Spleen (tissue), 11 donors: ENCODE measurements around the gene ARL6IP6. TPM values are rescaled to one million over a fixed set of nuclear protein-coding genes. Genes with fewer than 3 reads are reported as not detected.

Experiments used
- DNase-seq: peaks from one replicate; pipeline ENCODE4 v3.0.0-alpha.2; 2020
- H3K27ac ChIP-seq, 8 donors: fragments of 200-600 bp; sonication (generic) in 7 of 8; 1 replicate in 4 of 8; 2 replicates in 4 of 8; pipeline versions ENCODE4 v1.5.0 to v1.8.0; 2016 to 2021; ENCODE audit warnings: inconsistent platforms in 4 of 8, mild to moderate bottlenecking in 4 of 8, moderate library complexity in 1 of 8
- H3K27me3 ChIP-seq, 7 donors: fragments of 200-600 bp; sonication (generic) in 6 of 7; replicated peaks in 1 of 7; 1 replicate in 4 of 7; 2 replicates in 3 of 7; pipeline versions ENCODE4 v1.5.0 to v1.8.0; 2016 to 2021; ENCODE audit warnings: inconsistent platforms in 3 of 7, mild to moderate bottlenecking in 1 of 7
- H3K36me3 ChIP-seq, 6 donors: fragments of 200-600 bp; sonication (generic) in 5 of 6; 1 replicate in 4 of 6; 2 replicates in 2 of 6; pipeline versions ENCODE4 v1.5.0 to v1.8.0; 2016 to 2021; ENCODE audit warnings: inconsistent platforms in 2 of 6
- H3K4me1 ChIP-seq, 6 donors: fragments of 200-600 bp; sonication (generic) in 5 of 6; 1 replicate in 3 of 6; 2 replicates in 3 of 6; pipeline versions ENCODE4 v1.5.0 to v1.8.0; 2016 to 2021; ENCODE audit warnings: inconsistent platforms in 3 of 6
- H3K4me3 ChIP-seq, 8 donors: fragments of 200-600 bp; sonication (generic) in 7 of 8; 1 replicate in 4 of 8; 2 replicates in 4 of 8; pipeline versions ENCODE4 v1.5.0 to v1.8.0; 2016 to 2021; ENCODE audit warnings: inconsistent platforms in 4 of 8, mild to moderate bottlenecking in 4 of 8, moderate library complexity in 2 of 8
- H3K9me3 ChIP-seq, 8 donors: fragments of 200-600 bp; sonication (generic) in 7 of 8; 1 replicate in 4 of 8; 2 replicates in 4 of 8; pipeline versions ENCODE4 v1.5.0 to v1.8.0; 2016 to 2021; ENCODE audit warnings: inconsistent platforms in 4 of 8
- CTCF ChIP-seq, 11 experiments: fragments of 200-600 bp in 7 of 11; fragments of 450-650 bp in 4 of 11; sonication (generic) in 4 of 11; IDR thresholded peaks in 8 of 11; conservative IDR thresholded peaks in 3 of 11; 1 replicate in 7 of 11; 2 replicates in 4 of 11; pipeline versions ENCODE4 v1.4.0 to v1.8.0; 2016 to 2021; ENCODE audit warnings: antibody characterized with exemption in 11 of 11, inconsistent platforms in 4 of 11, mild to moderate bottlenecking in 1 of 11
- POLR2A ChIP-seq, 3 donors: fragments of 450-650 bp; IDR thresholded peaks; one replicate each; pipeline ENCODE4 v1.5.1; 2017; ENCODE audit warnings: antibody characterized with exemption in 3 of 3, mild to moderate bottlenecking in 1 of 3
- POLR2AphosphoS5 ChIP-seq, 3 donors: sonication (generic); formaldehyde crosslinking; IDR thresholded peaks; one replicate each; pipeline ENCODE4 v1.5.1; 2017; ENCODE audit warnings: antibody characterized with exemption in 3 of 3
- WGBS, 5 donors: extraction: QIAGEN DNeasy Blood & Tissue Kit in 3 of 5; methylation state at CpG; one replicate each; pipeline versions ENCODE4 v1.1.5 to v1.1.7; 2013 to 2018; 5-methylcytosine and 5-hydroxymethylcytosine counted together
- intact Hi-C: fragments of 100-400 bp; cut with DNase I; formaldehyde crosslinking; loops from one replicate; pipeline ENCODE4 v1.15.0; 2023; ENCODE audit warnings: low total_unique reads
- polyA plus RNA-seq, 3 donors: library from polyadenylated mRNA; stranded (reverse); fragments of 200-250 nt; gene quantifications; one replicate each; pipeline ENCODE4 v1.2.1, GENCODE V29; 2013
- total RNA-seq, 7 donors: library from RNA; depleted of rRNA in 3 of 7; stranded (reverse); fragments of >200 nt in 3 of 7; fragmentation: NEBNext Ultra II Directional in 4 of 7; extraction: Animal tissue kit (Norgen Biotek cat#: 25700) in 4 of 7; gene quantifications; one replicate each; pipeline versions ENCODE4 v1.1.0 to v1.2.1, GENCODE V29; 2016 to 2021
- donor health status: healthy with polysubstance abuse.
- donor health status: DM: no; HTN: no; CAD: no; lungs with moderate emphysema.
- donor health status: DM: no; HTN: no; CAD: no.
- donor health status: Bipolar disorder and iron deficiency.
- donor health status: healthy.
- donor health status: DM: no; HTN: no; CAD: no.
- donor health status: DM: yes; HTN: yes; CAD: no.

The ARL6IP6 gene
- total and polyA plus RNA-seq, 10 donors = 12.1 to 21.5 (median 16.7) TPM

GRCh38 chr2:152811916-152812315 is 93.5 kb downstream of the ARL6IP6 start:
- WGBS, 5 donors = 79 to 91% (median 86%) methylated on average over 3 of the region's 3 CpGs

More at GRCh38 chr2:152811916-152812315, 93.5 kb downstream of the ARL6IP6 start:
- H3K4me1 ChIP-seq = no peaks in the 10 kb centered on the region
- TF ChIP-seq POLR2A (IDR thresholded peaks at IDR 0.05) (no peak), POLR2AphosphoS5 (IDR thresholded peaks at IDR 0.05) (no peak), CTCF (IDR thresholded peaks at IDR 0.05 in 8 of 11, conservative IDR thresholded peaks at IDR 0.05 in 3 of 11) (no peak)
- no peak overlapping the region for H3K4me3 ChIP-seq
- no peak for DNase-seq
- H3K9me3 ChIP-seq = peaks cover 3 to 43% (median 25%) of the 10 kb centered on the region in 8 donors
- intact Hi-C loops = no loop called here
- no peak overlapping the region for H3K27ac ChIP-seq
- peaks cover 0 to 3% (median 0%) of the 10 kb centered on the region in 7 donors for H3K27me3 ChIP-seq
- no peaks in the 10 kb centered on the region for H3K36me3 ChIP-seq

Other genes starting within 250 kb of the ARL6IP6 start
- 100 to 1,000 TPM in 3 of 7 donors, 10 to 100 TPM in 4; 80.7 to 116 (median 93.8) TPM for gene PRPF40A, start 1.2 kb upstream of the ARL6IP6 start, total RNA-seq
- 10 to 100 TPM; 13.5 to 19.0 (median 17.0) TPM for gene PRPF40A, start 1.2 kb upstream of the ARL6IP6 start, polyA plus RNA-seq